ENCODE measurements around the gene HES1. TPM values are rescaled to one million over a fixed set of nuclear protein-coding genes. Genes with fewer than 3 reads are reported as not detected.

Gene HES1
- total and polyA plus RNA-seq, 7 experiments from 2014 or later = 3.9 to 4.2 (median 4.2) TPM; not detected in 4

DNA sequence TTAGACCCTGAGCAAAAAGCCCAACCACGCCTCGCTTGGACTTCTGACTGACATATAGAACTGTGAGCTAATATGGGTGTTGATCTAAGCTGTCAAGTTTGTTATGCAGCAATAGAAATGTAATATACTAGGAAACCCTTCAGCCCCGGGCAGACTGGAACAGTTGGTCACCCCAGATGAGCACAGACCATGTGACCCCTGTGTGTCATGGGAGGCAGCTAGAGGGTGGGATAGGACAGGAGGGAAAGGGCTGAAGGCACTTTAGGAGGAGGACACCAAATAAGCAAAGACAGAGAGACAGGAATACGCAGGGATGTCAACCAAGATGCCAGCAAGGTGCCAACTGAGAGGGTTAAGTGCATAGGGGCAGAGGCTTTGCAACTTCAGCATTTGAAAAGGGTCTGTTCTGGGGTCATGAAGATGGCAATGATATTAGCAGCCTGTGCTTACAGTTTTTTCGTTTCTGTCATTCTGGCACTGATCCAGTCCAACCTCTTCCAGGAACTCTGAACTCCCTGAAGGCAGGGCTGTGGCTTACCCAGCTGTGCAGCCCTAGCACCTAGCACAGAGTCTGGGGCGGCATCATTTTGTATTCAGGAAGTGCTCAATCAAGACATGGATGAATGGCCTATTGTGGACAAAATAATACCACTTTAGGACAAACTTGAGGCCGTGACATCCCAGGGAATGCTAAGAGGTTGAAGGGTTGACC, 51.4 kb downstream of the HES1 start:
- ATAC-seq (no peak), DNase-seq (no peak)
- Histone ChIP-seq H3K9me3 (ENCODE audit: control insufficient read depth in 2 of 3, low read length in 3 of 3) (no peaks in the 10 kb centered on the region), H3K27ac (ENCODE audit: low read depth, low read length) (no peak overlapping the region), H3K36me3 (ENCODE audit: control insufficient read depth in 2 of 3, insufficient read depth in 3 of 3, low read length in 3 of 3) (no peaks in the 10 kb centered on the region), H3K27me3 (ENCODE audit: control insufficient read depth in 2 of 2, insufficient read depth in 2 of 2, low read length in 2 of 2) (no peaks in the 10 kb centered on the region), H3K4me3 (ENCODE audit: low read length) (no peak overlapping the region), H3K4me1 (ENCODE audit: control insufficient read depth in 2 of 2, insufficient read depth in 2 of 2, low read length in 2 of 2) (no peaks in the 10 kb centered on the region)
- no peak overlapping the region for H3K27ac Mint-ChIP-seq
- ChIA-PET CTCF (no interaction called here), POLR2A (no interaction called here)
- intact Hi-C loops (cut with micrococcal nuclease) = no loop called here
- no peak overlapping the region for H3K4me3 Mint-ChIP-seq
- peaks cover 0 to 3% (median 0%) of the 10 kb centered on the region in 5 donors for H3K36me3 Mint-ChIP-seq
- peaks cover 0 to 2% (median 0%) of the 10 kb centered on the region in 11 donors for H3K9me3 Mint-ChIP-seq
- H3K27me3 Mint-ChIP-seq = peaks cover 0 to 7% (median 0%) of the 10 kb centered on the region in 5 donors
- H3K4me1 Mint-ChIP-seq = peaks cover 0 to 20% (median 0%) of the 10 kb centered on the region in 7 donors

Other genes with a start within 250 kb of the HES1 start
- gene CPN2, start 215.2 kb downstream of the HES1 start, total RNA-seq = not detected
- gene CPN2, start 215.2 kb downstream of the HES1 start, polyA plus RNA-seq = not detected
- not detected for gene LRRC15, start 233.6 kb downstream of the HES1 start, total RNA-seq
- not detected for gene LRRC15, start 233.6 kb downstream of the HES1 start, polyA plus RNA-seq